Measurements from ENCODE around the gene ZNF568.

GRCh38 chr19:37009871-37010270 lies 93.7 kb downstream of the ZNF568 start:
- TF ChIP-seq CTCF (IDR thresholded peaks at IDR 0.05; ENCODE audit: insufficient read depth, low read length) (no peak), REST (IDR thresholded peaks at IDR 0.05; ENCODE audit: insufficient replicate concordance, low read depth) (no peak), GABPA (IDR thresholded peaks at IDR 0.05; ENCODE audit: low read depth) (no peak)
